K562 (cell line): ENCODE measurements around the gene RNU6-8. TPM values are rescaled to one million over a fixed set of nuclear protein-coding genes. Genes with fewer than 3 reads are reported as not detected.

ENCODE experiments used
- CLOCK ChIP-seq: fragments of 250-450 bp; sonication (Bioruptor Pico); IDR thresholded peaks from 2 replicates; pipeline ENCODE4 v1.4.0; 2020; ENCODE audit warnings: mild to moderate bottlenecking, moderate library complexity, borderline replicate concordance
- GMEB1 ChIP-seq: fragments of 250-450 bp; sonication (Bioruptor Pico); IDR thresholded peaks from 2 replicates; pipeline ENCODE4 v1.4.0; 2020; ENCODE audit warnings: mild to moderate bottlenecking
- MGA ChIP-seq: fragments of 450-650 bp; IDR thresholded peaks from 2 replicates; pipeline ENCODE4 v1.6.1; 2016; ENCODE audit warnings: mild to moderate bottlenecking, moderate library complexity
- RBBP5 ChIP-seq: fragments of 200-600 bp; sonication (generic); IDR thresholded peaks from 2 replicates; pipeline ENCODE4 v1.6.1; 2012; ENCODE audit warnings: borderline replicate concordance, mild to moderate bottlenecking, low read length, control low read depth, inconsistent platforms; ENCODE audit not compliant: insufficient read depth, poor library complexity, severe bottlenecking
- SRSF7 ChIP-seq: fragments of 200-400 bp; formaldehyde crosslinking; optimal IDR thresholded peaks from 2 replicates; pipeline ENCODE3; 2017; ENCODE audit warnings: mild to moderate bottlenecking, low read depth, low read length
- ZNF184 ChIP-seq: sonication (generic); formaldehyde crosslinking; IDR thresholded peaks from 2 replicates; pipeline ENCODE4 v1.5.0; 2020; ENCODE audit warnings: missing genetic modification reagents
- ZNF785 ChIP-seq: fragments of 250-450 bp; sonication (Bioruptor Pico); IDR thresholded peaks from 2 replicates; pipeline ENCODE4 v1.4.0; 2020; ENCODE audit warnings: mild to moderate bottlenecking
- polyA plus RNA-seq, 8 experiments: library from polyadenylated mRNA; depleted of rRNA in 4 of 8; stranded (reverse) in 5 of 8; unstranded in 3 of 8; fragments of >200 nt; fragmentation: Nextera tagmentation in 2 of 8; fragmentation: Illumina TruSeq in 1 of 8; extraction: Ambion mirVana in 2 of 8; extraction: Trizol in 1 of 8; gene quantifications; 2 replicates each; pipeline versions ENCODE4 v1.2.1 to v1.2.3, GENCODE V29; 2011 to 2014; ENCODE audit warnings: inconsistent platforms in 1 of 8, missing spikeins in 1 of 8
- total RNA-seq, 7 experiments: library from RNA; depleted of rRNA in 6 of 7; stranded (reverse); fragments of >200 nt in 6 of 7; fragmentation: Illumina TruSeq in 2 of 7; extraction: Trizol in 2 of 7; gene quantifications; 2 replicates each; pipeline versions ENCODE4 v1.2.1 to v1.2.3, GENCODE V29; 2011 to 2021; ENCODE audit warnings: low replicate concordance in 1 of 7

Gene RNU6-8
- total and polyA plus RNA-seq, 9 of the 15 experiments (the other 6 are each of a cell fraction or from before 2014, with no cell fraction given) = not detected

GRCh38 chr14:32203928-32204357 lies 874 bp upstream of the RNU6-8 start (continued):
- 0 out of 2 replicates have a peak, but pooled peaks have one; percentile 30 for TF ChIP-seq MGA
- no peak for TF ChIP-seq GMEB1 (CRISPR knock-in tag)
- TF ChIP-seq CLOCK (CRISPR knock-in tag) = no peak
- no peak for TF ChIP-seq ZNF785
- TF ChIP-seq SRSF7 = no peak
- TF ChIP-seq ZNF184 (CRISPR knock-in tag) = no peak
- peak; percentile 10 for TF ChIP-seq RBBP5
